Parathyroid adenoma (tissue), 2 donors: Measurements from ENCODE around the gene MBNL2.

Experiments used
- H2AFZ ChIP-seq: fragments of 300-600 bp; sonication (generic); one replicate; pipeline ENCODE4 v1.7.0; 2017; ENCODE audit warnings: antibody characterized with exemption, mild to moderate bottlenecking
- H3K27ac ChIP-seq: fragments of 300-600 bp; sonication (generic); one replicate; pipeline ENCODE4 v1.7.0; 2017
- H3K27me3 ChIP-seq: fragments of 300-600 bp; sonication (generic); one replicate; pipeline ENCODE4 v1.7.0; 2017; ENCODE audit warnings: low read length; ENCODE audit not compliant: control insufficient read depth, insufficient read depth
- H3K36me3 ChIP-seq: fragments of 300-600 bp; sonication (generic); one replicate; pipeline ENCODE4 v1.7.0; 2017; ENCODE audit warnings: low read length; ENCODE audit not compliant: control insufficient read depth, insufficient read depth
- H3K4me1 ChIP-seq: fragments of 300-600 bp; sonication (generic); one replicate; pipeline ENCODE4 v1.7.0; 2017; ENCODE audit warnings: control low read depth
- H3K4me2 ChIP-seq: fragments of 300-600 bp; sonication (generic); one replicate; pipeline ENCODE4 v1.7.0; 2017; ENCODE audit warnings: low read length
- H3K4me3 ChIP-seq: fragments of 300-600 bp; sonication (generic); one replicate; pipeline ENCODE4 v1.7.0; 2017; ENCODE audit warnings: low read depth, low read length
- H3K79me2 ChIP-seq: fragments of 300-600 bp; sonication (generic); one replicate; pipeline ENCODE4 v1.7.0; 2017; ENCODE audit warnings: control low read depth
- H3K9ac ChIP-seq: fragments of 300-600 bp; sonication (generic); one replicate; pipeline ENCODE4 v1.7.0; 2017; ENCODE audit warnings: mild to moderate bottlenecking
- H3K9me3 ChIP-seq: fragments of 300-600 bp; sonication (generic); one replicate; pipeline ENCODE4 v1.7.0; 2017; ENCODE audit warnings: low read length; ENCODE audit not compliant: control insufficient read depth
- CTCF ChIP-seq: fragments of 300-600 bp; sonication (generic); IDR thresholded peaks from one replicate; pipeline ENCODE4 v1.7.0; 2017; ENCODE audit warnings: antibody characterized with exemption, mild to moderate bottlenecking
- donor health status: primary hyperparathyroidism.

MBNL2 gene

GRCh38 chr13:97354808-97355207, 132.7 kb downstream of the MBNL2 start:
- no peaks in the 10 kb centered on the region for H3K27me3 ChIP-seq
- no peaks in the 10 kb centered on the region for H3K36me3 ChIP-seq
- H3K9ac ChIP-seq: no peak overlapping the region
- H3K79me2 ChIP-seq: no peaks in the 10 kb centered on the region
- no peaks in the 10 kb centered on the region for H3K4me1 ChIP-seq
- no peak overlapping the region for H3K4me3 ChIP-seq
- H3K27ac ChIP-seq: no peak overlapping the region
- H3K4me2 ChIP-seq: no peak overlapping the region
- no peak overlapping the region for H2AFZ ChIP-seq
- TF ChIP-seq CTCF: no peak
- H3K9me3 ChIP-seq: no peaks in the 10 kb centered on the region

- Histone ChIP-seq H3K79me2 (no peaks in the 10 kb centered on the region), H3K9me3 (no peaks in the 10 kb centered on the region), H3K4me3 (no peak overlapping the region), H2AFZ (no peak overlapping the region), H3K4me1 (no peaks in the 10 kb centered on the region), H3K4me2 (no peak overlapping the region), H3K9ac (no peak overlapping the region), H3K36me3 (no peaks in the 10 kb centered on the region), H3K27me3 (no peaks in the 10 kb centered on the region), H3K27ac (no peak overlapping the region)
- no peak for TF ChIP-seq CTCF
Measured at GRCh38 chr13:97356592-97356991, 134.5 kb downstream of the MBNL2 start.

GRCh38 chr13:97359181-97360057, 137.3 kb downstream of the MBNL2 start:
- Histone ChIP-seq H3K36me3 (no peaks in the 10 kb centered on the region), H3K4me3 (no peak overlapping the region), H3K27ac (no peak overlapping the region), H3K79me2 (no peaks in the 10 kb centered on the region), H2AFZ (no peak overlapping the region), H3K9ac (no peak overlapping the region), H3K9me3 (no peaks in the 10 kb centered on the region), H3K4me1 (no peaks in the 10 kb centered on the region), H3K4me2 (no peak overlapping the region), H3K27me3 (no peaks in the 10 kb centered on the region)
- peak; percentile 70 for TF ChIP-seq CTCF

- H3K4me1 ChIP-seq: no peaks in the 10 kb centered on the region
- H3K4me2 ChIP-seq: no peak overlapping the region
- H3K36me3 ChIP-seq: no peaks in the 10 kb centered on the region
- no peaks in the 10 kb centered on the region for H3K27me3 ChIP-seq
- no peaks in the 10 kb centered on the region for H3K79me2 ChIP-seq
- no peak overlapping the region for H3K27ac ChIP-seq
- H3K4me3 ChIP-seq: no peak overlapping the region
- TF ChIP-seq CTCF: no peak
- H2AFZ ChIP-seq: no peak overlapping the region
- H3K9me3 ChIP-seq: no peaks in the 10 kb centered on the region
- no peak overlapping the region for H3K9ac ChIP-seq
Measured at GRCh38 chr13:97360610-97361009, 138.5 kb downstream of the MBNL2 start.

- no peaks in the 10 kb centered on the region for H3K27me3 ChIP-seq
- no peaks in the 10 kb centered on the region for H3K79me2 ChIP-seq
- no peak for TF ChIP-seq CTCF
- no peak overlapping the region for H3K27ac ChIP-seq
- H3K36me3 ChIP-seq: no peaks in the 10 kb centered on the region
- no peaks in the 10 kb centered on the region for H3K4me1 ChIP-seq
- no peaks in the 10 kb centered on the region for H3K9me3 ChIP-seq
- H3K4me3 ChIP-seq: no peak overlapping the region
- H3K4me2 ChIP-seq: no peak overlapping the region
- H2AFZ ChIP-seq: no peak overlapping the region
- H3K9ac ChIP-seq: no peak overlapping the region
Measured at GRCh38 chr13:97364031-97364430, 141.9 kb downstream of the MBNL2 start.
